Neuronal stem cell (in vitro differentiated cells): Measurements from ENCODE around the gene PPL.

Experiments
- DNase-seq: peaks from one replicate; pipeline ENCODE4 v3.0.0-alpha.2; 2013; ENCODE audit warnings: low spot score
- H2AFZ ChIP-seq: one replicate; pipeline ENCODE4 v1.6.1; 2013; ENCODE audit warnings: mild to moderate bottlenecking, low read length, inconsistent platforms
- H2AK5ac ChIP-seq: 2 replicates; pipeline ENCODE4 v1.6.1; 2013; ENCODE audit warnings: low read depth, mild to moderate bottlenecking, inconsistent platforms, low read length, moderate library complexity, mixed read lengths
- H2BK120ac ChIP-seq: 2 replicates; pipeline ENCODE4 v1.6.1; 2013; ENCODE audit warnings: low read depth, mild to moderate bottlenecking, inconsistent platforms, low read length, moderate library complexity, mixed read lengths
- H2BK12ac ChIP-seq: one replicate; pipeline ENCODE4 v1.6.1; 2013; ENCODE audit warnings: low read length, inconsistent platforms
- H2BK15ac ChIP-seq: 2 replicates; pipeline ENCODE4 v1.6.1; 2013; ENCODE audit warnings: mild to moderate bottlenecking, low read length, inconsistent platforms, mixed read lengths
- H2BK5ac ChIP-seq: one replicate; pipeline ENCODE4 v1.6.1; 2013; ENCODE audit warnings: inconsistent platforms, mild to moderate bottlenecking, low read length, moderate library complexity
- H3K14ac ChIP-seq: one replicate; pipeline ENCODE4 v1.6.1; 2013; ENCODE audit warnings: low read length, inconsistent platforms
- H3K18ac ChIP-seq: 2 replicates; pipeline ENCODE4 v1.6.1; 2013; ENCODE audit warnings: low read length, inconsistent platforms
- H3K23ac ChIP-seq: 2 replicates; pipeline ENCODE4 v1.6.1; 2013; ENCODE audit warnings: low read depth, mild to moderate bottlenecking, mixed read lengths, low read length, inconsistent platforms; ENCODE audit not compliant: poor library complexity
- H3K27ac ChIP-seq: replicated peaks from 3 replicates; pipeline ENCODE4 v1.5.1; 2013; ENCODE audit warnings: low read length, inconsistent platforms
- H3K27me3 ChIP-seq, 3 experiments: 2 replicates each; pipeline ENCODE4 v1.6.1; 2013; ENCODE audit warnings: low read length in 3 of 3, mild to moderate bottlenecking in 2 of 3, inconsistent platforms in 1 of 3, low read depth in 1 of 3, mixed read lengths in 1 of 3, moderate library complexity in 1 of 3; ENCODE audit not compliant: control insufficient read depth in 3 of 3, insufficient read depth in 3 of 3
- H3K36me3 ChIP-seq, 2 donors: replicated peaks in 1 of 2; 2 replicates each; pipeline ENCODE4 v1.6.1; 2013; ENCODE audit warnings: low read length in 2 of 2; ENCODE audit not compliant: control insufficient read depth in 2 of 2, insufficient read depth in 2 of 2
- H3K4ac ChIP-seq: 2 replicates; pipeline ENCODE4 v1.6.1; 2013; ENCODE audit warnings: inconsistent platforms, mild to moderate bottlenecking, low read length, moderate library complexity
- H3K4me1 ChIP-seq, 2 donors: 1 replicate in 1 of 2; 2 replicates in 1 of 2; pipeline ENCODE4 v1.6.1; 2013; ENCODE audit warnings: low read length in 2 of 2, low read depth in 1 of 2; ENCODE audit not compliant: control insufficient read depth in 2 of 2, insufficient read depth in 1 of 2
- H3K4me2 ChIP-seq: one replicate; pipeline ENCODE4 v1.6.1; 2013; ENCODE audit warnings: mild to moderate bottlenecking, low read length, inconsistent platforms; ENCODE audit not compliant: insufficient read depth, poor library complexity, severe bottlenecking
- H3K4me3 ChIP-seq, 2 donors: 2 replicates each; pipeline ENCODE4 v1.5.1; 2013; ENCODE audit warnings: low read length in 2 of 2, mild to moderate bottlenecking in 2 of 2, inconsistent platforms in 1 of 2, moderate library complexity in 1 of 2
- H3K79me1 ChIP-seq: one replicate; pipeline ENCODE4 v1.6.1; 2013; ENCODE audit warnings: low read depth, mild to moderate bottlenecking, inconsistent platforms, low read length, moderate library complexity
- H3K9ac ChIP-seq: one replicate; pipeline ENCODE4 v1.6.1; 2013; ENCODE audit warnings: mild to moderate bottlenecking, low read depth, low read length, inconsistent platforms; ENCODE audit not compliant: poor library complexity
- H3K9me3 ChIP-seq, 2 donors: replicated peaks in 1 of 2; 2 replicates each; pipeline versions ENCODE3 to v1.6.1; 2013; ENCODE audit warnings: low read length in 2 of 2, mild to moderate bottlenecking in 2 of 2, inconsistent platforms in 1 of 2, low read depth in 1 of 2, mixed read lengths in 1 of 2, moderate library complexity in 1 of 2; ENCODE audit not compliant: control insufficient read depth in 2 of 2, insufficient read depth in 1 of 2
- H4K8ac ChIP-seq: one replicate; pipeline ENCODE4 v1.6.1; 2013; ENCODE audit warnings: low read depth, mild to moderate bottlenecking, inconsistent platforms, low read length, moderate library complexity
- H4K91ac ChIP-seq: one replicate; pipeline ENCODE4 v1.6.1; 2013; ENCODE audit warnings: low read length, low read depth, mild to moderate bottlenecking, inconsistent platforms; ENCODE audit not compliant: poor library complexity
- WGBS, 2 donors: extraction: QIAGEN DNeasy Blood & Tissue Kit; methylation state at CpG; one replicate each; pipeline ENCODE4 v1.1.7; 2013; ENCODE audit warnings: missing lambda C conversion rate in 2 of 2, mixed read lengths in 1 of 2; ENCODE audit not compliant: insufficient read length in 2 of 2, insufficient replicate concordance in 1 of 2; ENCODE audit errors: extremely low coverage in 2 of 2; 5-methylcytosine and 5-hydroxymethylcytosine counted together

Gene PPL

GRCh38 chr16:4981473-4981872 is 44.5 kb upstream of the PPL start:
- no peak overlapping the region for H3K4me3 ChIP-seq
- H2AK5ac ChIP-seq, result peak overlapping the region; percentile 92
- no peak overlapping the region for H3K27ac ChIP-seq
- peaks cover 0 to 31% (median 3%) of the 10 kb centered on the region in 3 experiments for H3K27me3 ChIP-seq
- H3K9me3 ChIP-seq, result peaks cover 0 to 2% of the 10 kb centered on the region in 2 donors
- no peak overlapping the region for H4K91ac ChIP-seq
- DNase-seq, result no peak
- H2AFZ ChIP-seq, result peak overlapping the region; percentile 73
- H3K4ac ChIP-seq, result no peak overlapping the region
- H2BK5ac ChIP-seq, result no peak overlapping the region
- peak overlapping the region; percentile 48 for H3K18ac ChIP-seq
- H2BK120ac ChIP-seq, result peak overlapping the region; percentile 87
- no peak overlapping the region for H3K9ac ChIP-seq
- peak overlapping the region; percentile 38 for H3K14ac ChIP-seq
- peak overlapping the region; percentile 58 for H2BK12ac ChIP-seq
- peak overlapping the region; percentile 65 for H3K23ac ChIP-seq
- H4K8ac ChIP-seq, result peak overlapping the region; percentile 43
- H3K4me2 ChIP-seq, result no peak overlapping the region
- WGBS, 2 donors, result no CpG with 5 or more reads among the region's 7 CpGs
- H3K79me1 ChIP-seq, result no peaks in the 10 kb centered on the region
- peak overlapping the region; percentile 49 for H2BK15ac ChIP-seq
- no peaks in the 10 kb centered on the region for H3K4me1 ChIP-seq
- H3K36me3 ChIP-seq, result no peaks in the 10 kb centered on the region

- H3K79me1 ChIP-seq, result no peaks in the 10 kb centered on the region
- H3K14ac ChIP-seq, result no peak overlapping the region
- H3K9ac ChIP-seq, result no peak overlapping the region
- H2AK5ac ChIP-seq, result no peak overlapping the region
- H3K4me3 ChIP-seq, result no peak overlapping the region
- H3K4me2 ChIP-seq, result no peak overlapping the region
- no peak overlapping the region for H2BK5ac ChIP-seq
- no peak overlapping the region for H2BK12ac ChIP-seq
- no peak overlapping the region for H3K4ac ChIP-seq
- H3K27me3 ChIP-seq, result peaks cover 0 to 23% (median 0%) of the 10 kb centered on the region in 3 experiments
- H4K91ac ChIP-seq, result no peak overlapping the region
- H3K27ac ChIP-seq, result no peak overlapping the region
- H4K8ac ChIP-seq, result no peak overlapping the region
- no peak for DNase-seq
- H2BK15ac ChIP-seq, result no peak overlapping the region
- no peak overlapping the region for H3K23ac ChIP-seq
- H2AFZ ChIP-seq, result no peak overlapping the region
- no peaks in the 10 kb centered on the region for H3K36me3 ChIP-seq
- H3K9me3 ChIP-seq, result peaks cover 0 to 5% of the 10 kb centered on the region in 2 donors
- no peak overlapping the region for H3K18ac ChIP-seq
- no CpG with 5 or more reads among the region's 10 CpGs for WGBS, 2 donors
- no peak overlapping the region for H2BK120ac ChIP-seq
- no peaks in the 10 kb centered on the region for H3K4me1 ChIP-seq
These were observed 43.7 kb upstream of the PPL start for GRCh38 chr16:4980691-4981090.

DNA sequence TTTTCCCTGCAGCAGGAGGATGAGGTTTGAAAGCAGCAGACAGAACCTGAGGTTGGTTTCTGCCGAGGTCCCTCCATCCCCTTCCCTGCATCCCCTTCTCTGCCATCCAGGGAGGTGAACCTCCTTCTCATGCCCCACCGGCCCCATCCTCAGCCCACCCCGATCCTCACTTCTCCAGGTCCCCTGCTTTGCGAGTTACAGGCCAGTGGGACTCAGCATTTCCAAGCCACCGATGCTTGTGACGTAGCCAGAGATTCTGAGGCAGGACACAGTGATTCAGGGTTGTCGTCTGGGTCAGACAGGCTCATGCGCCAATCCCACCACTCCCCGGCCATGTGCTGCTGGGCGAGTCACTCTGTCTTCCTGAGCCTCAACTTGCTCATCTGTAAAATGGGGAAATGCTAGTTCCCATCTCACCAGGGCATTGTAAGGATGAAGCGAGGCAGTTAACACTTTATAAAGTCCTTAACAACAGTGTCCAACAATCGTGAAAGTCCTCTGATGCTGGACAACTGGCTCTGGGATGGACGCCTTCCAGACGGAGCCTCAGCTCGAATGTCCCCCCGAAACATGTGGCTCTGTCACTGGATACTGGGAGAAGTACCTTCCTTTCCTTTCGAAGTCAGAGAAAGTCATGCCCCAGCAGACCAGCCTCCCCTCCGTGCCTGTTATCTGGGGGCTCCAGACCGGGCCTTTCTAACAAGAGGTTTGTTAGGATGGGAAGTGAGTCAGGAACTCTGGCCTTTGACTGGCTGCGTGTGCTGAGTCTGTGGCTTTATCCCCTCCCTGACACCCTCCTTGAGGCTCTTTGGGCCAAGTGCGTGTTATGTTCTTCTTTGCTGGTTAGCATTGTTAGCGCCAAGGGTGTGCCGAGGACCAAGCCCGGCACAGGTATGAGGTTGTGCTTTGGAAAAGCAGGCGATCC is 43.0 kb upstream of the PPL start:
- Histone ChIP-seq H3K9ac (no peak overlapping the region), H3K36me3 (no peaks in the 10 kb centered on the region), H4K8ac (no peak overlapping the region), H3K9me3 (peaks cover 0 to 5% of the 10 kb centered on the region in 2 donors), H3K4me2 (no peak overlapping the region), H3K79me1 (no peaks in the 10 kb centered on the region), H2AFZ (no peak overlapping the region), H2BK12ac (no peak overlapping the region), H3K4me1 (no peaks in the 10 kb centered on the region), H3K27ac (no peak overlapping the region), H3K18ac (no peak overlapping the region), H2AK5ac (no peak overlapping the region), H2BK5ac (no peak overlapping the region), H3K4ac (no peak overlapping the region), H3K23ac (no peak overlapping the region), H2BK120ac (no peak overlapping the region), H3K4me3 (no peak overlapping the region), H2BK15ac (no peak overlapping the region), H3K27me3 (peaks cover 0 to 23% (median 0%) of the 10 kb centered on the region in 3 experiments), H4K91ac (no peak overlapping the region), H3K14ac (no peak overlapping the region)
- WGBS, 2 donors, result no CpG with 5 or more reads among the region's 25 CpGs
- no peak for DNase-seq

DNA sequence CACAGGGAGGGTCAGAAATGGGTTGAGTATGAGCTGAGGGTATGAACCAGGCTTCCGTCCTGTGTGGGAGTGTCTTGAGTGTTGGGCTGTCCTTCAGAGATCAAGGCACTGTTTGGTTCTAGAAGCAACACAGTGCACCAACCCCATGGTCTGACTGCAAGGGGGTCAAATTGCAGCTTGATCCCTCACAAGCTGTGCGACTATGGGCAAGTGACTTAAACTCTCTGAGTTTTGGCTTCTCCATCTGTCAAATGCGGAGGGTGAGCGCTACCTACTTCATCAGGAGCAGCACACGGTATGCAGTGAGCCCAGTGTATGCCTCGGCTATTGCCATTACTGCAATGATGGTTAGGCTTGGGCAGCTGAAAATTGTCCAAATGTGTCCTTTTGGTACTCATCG is 42.2 kb upstream of the PPL start:
- Histone ChIP-seq H2BK120ac (no peak overlapping the region), H3K4ac (no peak overlapping the region), H2BK5ac (no peak overlapping the region), H3K4me2 (no peak overlapping the region), H3K14ac (no peak overlapping the region), H4K8ac (no peak overlapping the region), H3K27me3 (peaks cover 0 to 23% (median 0%) of the 10 kb centered on the region in 3 experiments), H4K91ac (no peak overlapping the region), H2AFZ (no peak overlapping the region), H3K27ac (no peak overlapping the region), H3K4me1 (no peaks in the 10 kb centered on the region), H3K36me3 (no peaks in the 10 kb centered on the region), H3K23ac (no peak overlapping the region), H2BK15ac (no peak overlapping the region), H3K9ac (no peak overlapping the region), H3K9me3 (peaks cover 0 to 5% of the 10 kb centered on the region in 2 donors), H3K79me1 (no peaks in the 10 kb centered on the region), H2BK12ac (no peak overlapping the region), H2AK5ac (no peak overlapping the region), H3K4me3 (no peak overlapping the region), H3K18ac (no peak overlapping the region)
- no CpG with 5 or more reads among the region's 7 CpGs for WGBS, 2 donors
- no peak for DNase-seq
